HepG2 (cell line): Measurements from ENCODE around the gene ADCY5.

Experiments
- ESRRA ChIP-seq: sonication (generic); formaldehyde crosslinking; IDR thresholded peaks from 2 replicates; pipeline ENCODE4 v1.5.1; 2020; ENCODE audit warnings: mild to moderate bottlenecking, low read depth, missing genetic modification reagents
- EZH2 ChIP-seq: conservative IDR thresholded peaks from 2 replicates; pipeline ENCODE4 v1.6.1; 2012; ENCODE audit warnings: mild to moderate bottlenecking, low read depth, low read length, moderate library complexity
- IRF9 ChIP-seq: sonication (generic); formaldehyde crosslinking; IDR thresholded peaks from 2 replicates; pipeline ENCODE4 v1.8.0; 2022; ENCODE audit warnings: missing genetic modification reagents, mild to moderate bottlenecking, borderline replicate concordance
- MAX ChIP-seq: IDR thresholded peaks from 2 replicates; pipeline ENCODE4 v1.6.1; 2012; ENCODE audit warnings: inconsistent platforms
- NFATC3 ChIP-seq: sonication (generic); formaldehyde crosslinking; IDR thresholded peaks from 2 replicates; pipeline ENCODE4 v1.5.1; 2020; ENCODE audit warnings: mild to moderate bottlenecking, missing genetic modification reagents
- POLR2AphosphoS5 ChIP-seq: IDR thresholded peaks from 2 replicates; pipeline ENCODE4 v1.6.1; 2012; ENCODE audit warnings: low read depth, low read length
- SP2 ChIP-seq: sonication (generic); formaldehyde crosslinking; IDR thresholded peaks from 2 replicates; pipeline ENCODE4 v1.5.1; 2020; ENCODE audit warnings: mild to moderate bottlenecking, missing genetic modification reagents
- TEAD2 ChIP-seq: sonication (generic); formaldehyde crosslinking; IDR thresholded peaks from 2 replicates; pipeline ENCODE4 v1.9.0; 2021; ENCODE audit warnings: missing genetic modification reagents
- TF ChIP-seq, protein P1 (sequence below): sonication (generic); formaldehyde crosslinking; IDR thresholded peaks from 2 replicates; pipeline ENCODE4 v1.5.0; 2020; ENCODE audit warnings: mild to moderate bottlenecking, missing genetic modification reagents, moderate library complexity
- TF ChIP-seq, protein P2 (sequence below): sonication (generic); formaldehyde crosslinking; conservative IDR thresholded peaks from 2 replicates; pipeline ENCODE4 v1.8.0; 2022; ENCODE audit warnings: missing genetic modification reagents
- TF ChIP-seq, protein P3 (sequence below): sonication (generic); formaldehyde crosslinking; IDR thresholded peaks from 2 replicates; pipeline ENCODE4 v1.4.0; 2020; ENCODE audit warnings: missing genetic modification reagents
- TF ChIP-seq, protein P4 (sequence below): sonication (generic); formaldehyde crosslinking; IDR thresholded peaks from 2 replicates; pipeline ENCODE4 v1.8.0; 2022; ENCODE audit warnings: missing genetic modification reagents, mild to moderate bottlenecking, moderate library complexity, borderline replicate concordance

DNA sequence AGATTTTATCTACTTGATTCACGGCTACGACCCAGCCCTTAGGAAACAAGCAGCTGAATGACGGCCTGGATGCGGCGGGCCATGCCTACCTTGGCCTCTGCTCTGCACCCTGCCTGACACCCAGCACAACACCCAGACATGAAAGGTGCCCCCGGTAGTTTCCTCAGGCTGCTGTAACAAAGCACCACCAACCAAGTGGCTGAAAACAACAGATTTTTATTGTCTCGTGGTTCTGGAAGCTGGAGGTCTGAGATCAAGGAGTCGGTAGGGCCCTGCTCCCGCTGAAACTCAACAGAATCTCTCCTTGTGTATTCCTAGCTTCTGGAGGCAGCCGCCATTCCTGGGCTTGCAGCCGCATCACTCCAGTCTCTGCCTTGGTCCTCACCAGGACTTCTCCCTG is 111.7 kb downstream of the ADCY5 start:
- TF ChIP-seq EZH2, result no peak
- TF ChIP-seq ESRRA (CRISPR knock-in tag), result no peak
- TF ChIP-seq, protein P1, sequence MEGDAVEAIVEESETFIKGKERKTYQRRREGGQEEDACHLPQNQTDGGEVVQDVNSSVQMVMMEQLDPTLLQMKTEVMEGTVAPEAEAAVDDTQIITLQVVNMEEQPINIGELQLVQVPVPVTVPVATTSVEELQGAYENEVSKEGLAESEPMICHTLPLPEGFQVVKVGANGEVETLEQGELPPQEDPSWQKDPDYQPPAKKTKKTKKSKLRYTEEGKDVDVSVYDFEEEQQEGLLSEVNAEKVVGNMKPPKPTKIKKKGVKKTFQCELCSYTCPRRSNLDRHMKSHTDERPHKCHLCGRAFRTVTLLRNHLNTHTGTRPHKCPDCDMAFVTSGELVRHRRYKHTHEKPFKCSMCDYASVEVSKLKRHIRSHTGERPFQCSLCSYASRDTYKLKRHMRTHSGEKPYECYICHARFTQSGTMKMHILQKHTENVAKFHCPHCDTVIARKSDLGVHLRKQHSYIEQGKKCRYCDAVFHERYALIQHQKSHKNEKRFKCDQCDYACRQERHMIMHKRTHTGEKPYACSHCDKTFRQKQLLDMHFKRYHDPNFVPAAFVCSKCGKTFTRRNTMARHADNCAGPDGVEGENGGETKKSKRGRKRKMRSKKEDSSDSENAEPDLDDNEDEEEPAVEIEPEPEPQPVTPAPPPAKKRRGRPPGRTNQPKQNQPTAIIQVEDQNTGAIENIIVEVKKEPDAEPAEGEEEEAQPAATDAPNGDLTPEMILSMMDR, result no peak
- TF ChIP-seq IRF9 (CRISPR knock-in tag), result no peak
- TF ChIP-seq, protein P2, sequence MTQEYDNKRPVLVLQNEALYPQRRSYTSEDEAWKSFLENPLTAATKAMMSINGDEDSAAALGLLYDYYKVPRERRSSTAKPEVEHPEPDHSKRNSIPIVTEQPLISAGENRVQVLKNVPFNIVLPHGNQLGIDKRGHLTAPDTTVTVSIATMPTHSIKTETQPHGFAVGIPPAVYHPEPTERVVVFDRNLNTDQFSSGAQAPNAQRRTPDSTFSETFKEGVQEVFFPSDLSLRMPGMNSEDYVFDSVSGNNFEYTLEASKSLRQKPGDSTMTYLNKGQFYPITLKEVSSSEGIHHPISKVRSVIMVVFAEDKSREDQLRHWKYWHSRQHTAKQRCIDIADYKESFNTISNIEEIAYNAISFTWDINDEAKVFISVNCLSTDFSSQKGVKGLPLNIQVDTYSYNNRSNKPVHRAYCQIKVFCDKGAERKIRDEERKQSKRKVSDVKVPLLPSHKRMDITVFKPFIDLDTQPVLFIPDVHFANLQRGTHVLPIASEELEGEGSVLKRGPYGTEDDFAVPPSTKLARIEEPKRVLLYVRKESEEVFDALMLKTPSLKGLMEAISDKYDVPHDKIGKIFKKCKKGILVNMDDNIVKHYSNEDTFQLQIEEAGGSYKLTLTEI (CRISPR knock-in tag), result no peak
- no peak for TF ChIP-seq TEAD2
- no peak for TF ChIP-seq SP2 (CRISPR knock-in tag)
- no peak for TF ChIP-seq NFATC3 (CRISPR knock-in tag)
- TF ChIP-seq, protein P3, sequence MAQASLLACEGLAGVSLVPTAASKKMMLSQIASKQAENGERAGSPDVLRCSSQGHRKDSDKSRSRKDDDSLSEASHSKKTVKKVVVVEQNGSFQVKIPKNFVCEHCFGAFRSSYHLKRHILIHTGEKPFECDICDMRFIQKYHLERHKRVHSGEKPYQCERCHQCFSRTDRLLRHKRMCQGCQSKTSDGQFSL (CRISPR knock-in tag), result no peak
- no peak for TF ChIP-seq POLR2AphosphoS5
- TF ChIP-seq, protein P4, sequence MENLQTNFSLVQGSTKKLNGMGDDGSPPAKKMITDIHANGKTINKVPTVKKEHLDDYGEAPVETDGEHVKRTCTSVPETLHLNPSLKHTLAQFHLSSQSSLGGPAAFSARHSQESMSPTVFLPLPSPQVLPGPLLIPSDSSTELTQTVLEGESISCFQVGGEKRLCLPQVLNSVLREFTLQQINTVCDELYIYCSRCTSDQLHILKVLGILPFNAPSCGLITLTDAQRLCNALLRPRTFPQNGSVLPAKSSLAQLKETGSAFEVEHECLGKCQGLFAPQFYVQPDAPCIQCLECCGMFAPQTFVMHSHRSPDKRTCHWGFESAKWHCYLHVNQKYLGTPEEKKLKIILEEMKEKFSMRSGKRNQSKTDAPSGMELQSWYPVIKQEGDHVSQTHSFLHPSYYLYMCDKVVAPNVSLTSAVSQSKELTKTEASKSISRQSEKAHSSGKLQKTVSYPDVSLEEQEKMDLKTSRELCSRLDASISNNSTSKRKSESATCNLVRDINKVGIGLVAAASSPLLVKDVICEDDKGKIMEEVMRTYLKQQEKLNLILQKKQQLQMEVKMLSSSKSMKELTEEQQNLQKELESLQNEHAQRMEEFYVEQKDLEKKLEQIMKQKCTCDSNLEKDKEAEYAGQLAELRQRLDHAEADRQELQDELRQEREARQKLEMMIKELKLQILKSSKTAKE (CRISPR knock-in tag), result no peak
- no peak for TF ChIP-seq MAX
